NCI-H748 treated with DMSO at 0.1 percent for 48 hours (cell line): ENCODE measurements around the gene RASA4B.
"Not testable (repeated sequence)": the region's sequence is repeated elsewhere in the genome, so short reads cannot be mapped to it uniquely, and the experiment has no call there.

ENCODE experiments used
- DNase-seq: peaks from one replicate; lab custom pipeline; 2025; lab: John Stamatoyannopoulos, UW

RASA4B gene

GRCh38 chr7:102473271-102473991, 44.1 kb downstream of the RASA4B start:
- no peak for DNase-seq

DNA sequence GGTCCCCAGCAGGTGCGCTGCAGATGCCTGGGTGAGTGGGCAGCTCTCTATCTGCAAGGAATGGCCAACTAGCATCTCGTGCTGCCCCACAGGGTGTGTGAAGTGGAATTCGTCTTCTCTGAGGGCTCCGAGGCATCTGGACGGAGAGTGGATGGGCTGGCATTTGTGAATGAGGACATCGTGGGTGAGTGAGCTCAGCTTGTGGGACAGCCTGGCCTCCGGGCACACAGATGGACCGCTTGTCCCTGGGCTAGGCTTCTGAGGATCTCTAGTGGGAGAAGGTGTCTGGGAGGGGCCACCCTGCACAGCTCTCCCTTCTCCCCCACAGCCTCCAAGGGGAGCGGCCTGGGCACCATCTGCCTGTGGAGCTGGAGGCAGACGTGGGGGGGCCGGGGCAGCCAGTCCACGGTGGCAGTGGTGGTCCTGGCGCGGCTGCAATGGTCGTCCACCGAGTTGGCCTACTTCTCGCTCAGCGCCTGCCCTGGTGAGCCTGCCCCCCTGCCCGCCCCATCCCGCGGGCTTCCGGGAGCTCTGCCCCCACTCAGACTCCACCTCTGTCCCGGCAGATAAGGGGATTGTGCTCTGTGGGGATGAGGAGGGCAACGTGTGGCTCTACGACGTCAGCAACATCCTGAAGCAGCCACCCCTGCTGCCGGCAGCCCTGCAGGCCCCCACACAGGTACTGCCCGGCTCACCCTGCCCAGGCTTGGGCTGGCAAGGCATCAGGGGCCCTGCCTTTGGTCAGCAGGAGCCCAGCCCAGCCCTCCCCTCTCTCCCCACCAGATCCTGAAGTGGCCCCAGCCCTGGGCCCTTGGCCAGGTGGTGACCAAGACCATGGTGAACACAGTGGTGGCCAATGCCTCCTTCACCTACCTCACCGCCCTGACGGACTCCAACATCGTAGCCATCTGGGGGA, 45.2 kb downstream of the RASA4B start:
- no peak for DNase-seq

- DNase-seq = no peak
Measured at GRCh38 chr7:102471791-102472125, 45.8 kb downstream of the RASA4B start.

DNA sequence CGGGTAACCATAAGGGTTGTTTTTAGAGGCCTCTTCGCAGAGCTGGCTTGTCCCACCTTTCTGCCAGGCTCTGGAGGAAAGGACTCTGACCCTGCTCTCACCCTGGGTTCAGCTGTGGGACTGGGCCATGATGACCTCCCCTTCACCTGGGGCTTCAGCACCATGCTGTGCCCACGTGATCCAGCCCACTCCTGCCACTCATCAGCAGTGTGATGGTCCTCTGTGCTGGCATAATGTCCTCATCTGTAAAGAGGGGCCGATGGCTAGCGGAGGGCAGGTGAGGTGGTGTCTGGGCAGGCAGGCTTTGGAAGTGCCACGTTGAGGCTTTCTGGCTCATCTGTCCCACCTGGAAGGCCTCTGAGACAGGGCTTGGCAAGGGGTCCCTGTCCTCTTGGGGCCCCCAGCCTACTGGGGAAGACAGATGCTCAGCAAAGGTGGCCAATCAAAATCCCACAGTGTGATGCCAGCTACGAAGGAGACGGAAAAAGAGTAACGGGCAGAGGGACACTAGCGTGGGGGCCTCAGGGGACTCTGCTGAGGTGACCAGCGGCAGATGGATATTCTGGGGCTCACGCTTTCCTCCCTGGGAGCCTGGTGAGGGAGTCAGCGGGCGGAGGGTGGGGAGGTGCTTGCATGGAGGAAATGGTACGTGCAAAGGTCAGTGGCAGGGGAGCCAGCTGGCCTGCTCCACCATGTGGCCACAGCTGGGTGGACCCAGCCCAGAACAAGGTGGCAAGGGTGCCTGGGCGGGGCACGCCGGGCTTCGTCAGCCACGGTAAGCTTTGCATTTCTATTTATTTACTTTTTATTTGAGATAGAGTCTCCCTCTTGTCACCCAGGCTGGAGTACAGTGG, 47.4 kb downstream of the RASA4B start:
- no peak for DNase-seq

- DNase-seq = no peak
Measured at GRCh38 chr7:102469351-102469971, 48.1 kb downstream of the RASA4B start.

DNA sequence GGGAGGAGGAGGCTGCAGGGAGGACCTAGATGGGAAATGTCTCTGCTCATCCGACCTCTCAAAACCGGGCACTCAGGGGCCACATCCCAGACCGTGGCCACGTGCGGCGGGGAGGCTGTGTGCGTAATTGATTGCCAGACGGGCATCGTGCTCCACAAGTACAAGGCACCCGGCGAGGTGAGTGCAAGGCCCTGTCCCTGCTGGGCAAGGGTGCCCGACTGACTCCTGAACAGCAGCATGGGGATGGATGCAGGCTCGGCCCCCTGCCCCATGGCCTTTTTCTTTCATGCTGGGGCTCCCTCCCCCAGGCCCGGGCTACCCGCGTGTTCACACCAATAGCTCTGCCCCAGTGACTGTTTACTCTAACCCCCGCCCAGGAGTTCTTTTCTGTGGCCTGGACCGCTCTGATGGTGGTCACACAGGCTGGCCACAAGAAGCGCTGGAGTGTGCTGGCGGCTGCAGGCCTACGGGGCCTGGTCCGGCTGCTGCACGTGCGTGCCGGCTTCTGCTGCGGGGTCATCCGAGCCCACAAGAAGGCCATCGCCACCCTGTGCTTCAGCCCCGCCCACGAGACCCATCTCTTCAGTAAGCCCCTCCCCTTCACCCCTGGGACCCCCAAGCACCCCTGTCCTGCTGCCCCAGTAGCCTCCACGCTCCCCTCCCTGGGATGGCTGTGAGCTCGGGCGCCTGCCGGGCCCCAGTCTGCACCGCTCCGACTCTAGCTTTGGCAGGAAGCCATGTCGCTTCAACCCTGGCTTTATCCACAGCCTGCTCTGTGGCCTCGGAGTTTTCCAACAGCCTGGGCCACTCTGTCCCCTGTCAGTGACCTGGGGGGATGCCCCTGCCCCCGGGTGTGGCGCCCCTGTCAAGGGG, 48.9 kb downstream of the RASA4B start:
- DNase-seq = no peak

DNA sequence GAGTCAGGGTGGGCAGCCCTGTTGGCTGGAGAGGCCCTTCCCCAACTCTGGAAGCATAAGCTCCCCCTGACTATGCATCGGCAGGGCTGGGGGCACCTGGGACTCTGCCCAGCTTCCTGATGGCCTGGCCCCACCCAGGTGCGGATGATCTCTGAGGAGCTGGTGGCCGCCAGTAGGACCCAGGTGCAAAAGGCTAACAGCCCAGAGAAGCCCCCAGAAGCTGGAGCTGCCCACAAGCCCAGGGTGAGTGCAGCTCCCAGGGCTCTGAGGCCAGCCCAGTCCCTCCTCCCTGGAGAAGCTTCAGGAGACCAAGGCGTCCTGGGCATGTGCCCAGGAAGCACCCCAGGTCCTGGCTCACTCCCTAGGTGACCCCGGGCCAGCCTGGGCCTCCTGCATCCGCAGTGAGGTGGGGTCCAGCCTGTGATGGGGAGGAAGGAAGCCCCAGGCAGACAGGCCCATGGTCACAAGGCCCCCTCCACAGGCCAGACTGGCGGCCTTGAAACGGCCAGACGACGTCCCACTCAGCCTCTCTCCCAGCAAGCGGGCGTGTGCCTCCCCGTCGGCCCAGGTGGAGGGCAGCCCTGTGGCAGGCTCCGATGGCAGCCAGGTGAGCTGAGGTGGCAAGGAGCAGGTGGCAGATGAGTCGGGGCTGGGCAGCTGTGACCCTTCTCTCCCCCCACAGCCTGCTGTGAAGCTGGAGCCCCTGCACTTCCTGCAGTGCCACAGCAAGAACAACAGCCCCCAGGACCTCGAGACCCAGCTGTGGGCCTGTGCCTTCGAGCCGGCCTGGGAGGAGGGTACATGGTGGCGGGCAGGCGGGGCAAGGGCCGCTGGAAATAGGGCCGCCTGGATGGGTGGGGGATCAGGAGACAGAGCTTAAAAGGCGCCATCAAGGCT, 49.7 kb downstream of the RASA4B start:
- no peak for DNase-seq

DNA sequence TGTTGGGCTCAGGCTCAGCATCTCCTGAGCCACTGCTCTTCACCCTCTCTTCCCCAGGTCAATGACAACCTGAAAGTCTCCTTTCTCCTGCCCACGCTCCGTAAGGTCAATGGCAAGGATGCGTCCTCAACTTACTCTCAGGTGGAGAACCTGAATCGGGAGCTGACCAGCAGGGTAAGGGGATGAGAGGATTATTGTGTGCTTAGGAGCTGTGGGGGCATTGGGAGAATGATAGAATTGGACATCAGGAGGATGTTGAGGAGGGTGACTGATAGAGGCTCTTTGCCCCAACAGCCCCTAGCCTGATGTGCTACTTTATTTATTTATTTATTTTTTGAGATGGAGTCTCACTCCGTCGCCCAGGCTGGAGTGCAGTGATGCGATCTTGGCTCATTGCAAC, 51.5 kb downstream of the RASA4B start:
- DNase-seq = no peak

- DNase-seq = peak; percentile 76
Measured at GRCh38 chr7:102464577-102465280, 52.8 kb downstream of the RASA4B start, which contains the start of the genes ALKBH4 and LRWD1. Gene ALKBH4 (minus strand): TSS chr7:102464863. CDS start chr7:102464836, 27 bp downstream. Gene LRWD1 (plus strand): TSS chr7:102464984. CDS start chr7:102465081, 97 bp downstream.

- no peak for DNase-seq
Measured at GRCh38 chr7:102463841-102464576, 53.6 kb downstream of the RASA4B start.

GRCh38 chr7:102460467-102460866, 57.1 kb downstream of the RASA4B start:
- DNase-seq = no peak

DNA sequence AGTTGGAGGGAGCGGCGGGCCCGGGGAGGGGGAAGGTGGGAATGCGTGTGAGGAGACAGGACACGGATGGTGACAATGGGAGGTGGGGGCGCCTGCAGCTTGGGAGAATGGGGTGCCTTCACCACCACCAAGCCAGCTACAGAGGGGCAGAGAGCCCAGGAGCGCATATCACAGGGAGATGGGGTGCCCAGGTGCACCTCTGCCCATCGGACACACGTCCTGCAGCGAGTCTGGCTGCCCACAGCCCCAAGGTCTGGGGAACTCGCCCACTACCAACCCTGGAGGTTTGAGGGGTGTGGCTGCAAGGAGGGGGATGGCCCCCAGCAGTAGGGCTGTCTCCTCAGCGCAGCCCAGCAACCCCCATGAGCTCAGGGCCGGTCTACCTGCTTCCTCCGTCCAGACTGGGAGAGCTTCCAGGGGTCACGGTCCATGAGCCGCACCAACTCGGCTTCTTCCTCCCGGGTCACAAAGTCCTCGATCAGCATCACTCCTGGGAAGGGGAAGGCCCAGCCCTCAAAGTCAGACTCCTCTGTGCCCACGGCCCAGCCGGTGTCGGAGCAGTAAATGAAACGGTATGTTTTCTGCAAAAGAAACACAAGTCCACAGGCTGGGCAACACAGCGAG, 58.2 kb downstream of the RASA4B start:
- no peak for DNase-seq

DNA sequence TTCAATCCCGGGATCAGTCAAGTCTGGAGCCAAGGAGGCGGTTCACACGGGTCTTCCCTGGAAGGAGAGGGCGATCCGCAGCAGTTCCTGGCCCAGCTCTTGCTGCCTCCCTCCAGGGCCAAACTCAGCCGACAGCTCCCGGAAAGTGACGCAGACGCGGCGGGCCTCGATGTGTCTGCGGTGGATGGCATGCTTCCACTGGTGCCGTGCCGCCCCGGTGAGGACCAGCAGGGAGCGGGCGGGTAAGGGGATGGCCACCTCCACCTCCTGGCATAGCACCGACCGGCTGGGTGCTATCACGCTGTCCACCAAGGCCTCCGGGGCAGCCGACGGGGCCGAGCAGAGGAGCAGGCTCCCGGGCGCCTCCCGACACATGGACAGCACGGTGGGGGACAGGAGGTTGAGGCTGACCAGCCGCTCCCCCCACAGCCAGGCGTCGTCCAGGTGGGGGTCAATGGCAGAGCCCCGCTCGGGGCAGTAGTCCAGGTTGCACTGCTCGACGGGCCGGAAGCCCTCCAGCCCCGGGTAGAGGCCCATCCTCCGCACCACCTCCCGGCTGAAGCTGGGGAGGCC, 60.1 kb downstream of the RASA4B start:
- no peak for DNase-seq

- DNase-seq = no peak
Measured at GRCh38 chr7:102456327-102456726, 61.2 kb downstream of the RASA4B start.

DNA sequence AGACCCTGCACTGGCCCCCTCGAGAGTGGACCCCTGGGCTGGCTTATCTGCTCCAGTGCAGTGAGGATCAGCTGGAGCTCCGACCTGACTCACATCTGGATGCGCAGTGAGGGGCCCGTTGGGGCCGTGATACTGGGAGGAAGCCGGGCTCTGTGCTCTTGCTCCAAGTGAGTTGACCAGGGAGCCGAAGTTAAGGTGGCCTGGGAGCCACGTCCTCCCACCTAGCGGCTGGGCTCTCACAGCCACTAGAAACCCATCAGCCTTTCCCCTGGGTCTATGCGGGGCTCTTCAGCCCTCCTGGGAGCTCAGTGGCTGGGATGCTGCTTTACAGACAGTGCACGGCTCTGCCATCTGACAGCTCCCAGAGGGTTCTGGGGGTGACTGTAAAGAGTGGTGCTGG, 62.0 kb downstream of the RASA4B start:
- DNase-seq = no peak

GRCh38 chr7:102454932-102455331, 62.6 kb downstream of the RASA4B start:
- not testable (repeated sequence) for DNase-seq

- DNase-seq = no peak
Measured at GRCh38 chr7:102454468-102454867, 63.1 kb downstream of the RASA4B start.

GRCh38 chr7:102453319-102453718, 64.3 kb downstream of the RASA4B start:
- no peak for DNase-seq
